NCI-H524 treated with DMSO at 0.1 percent for 48 hours (cell line): ENCODE measurements around the gene PDE4A.
A peak's percentile ranks its signal among the peaks of the same experiment; 100 is the strongest.
"Not testable (repeated sequence)": the region's sequence is repeated elsewhere in the genome, so short reads cannot be mapped to it uniquely, and the experiment has no call there.

Source experiments
- DNase-seq: peaks from one replicate; lab custom pipeline; 2025; lab: John Stamatoyannopoulos, UW

The PDE4A gene

DNA sequence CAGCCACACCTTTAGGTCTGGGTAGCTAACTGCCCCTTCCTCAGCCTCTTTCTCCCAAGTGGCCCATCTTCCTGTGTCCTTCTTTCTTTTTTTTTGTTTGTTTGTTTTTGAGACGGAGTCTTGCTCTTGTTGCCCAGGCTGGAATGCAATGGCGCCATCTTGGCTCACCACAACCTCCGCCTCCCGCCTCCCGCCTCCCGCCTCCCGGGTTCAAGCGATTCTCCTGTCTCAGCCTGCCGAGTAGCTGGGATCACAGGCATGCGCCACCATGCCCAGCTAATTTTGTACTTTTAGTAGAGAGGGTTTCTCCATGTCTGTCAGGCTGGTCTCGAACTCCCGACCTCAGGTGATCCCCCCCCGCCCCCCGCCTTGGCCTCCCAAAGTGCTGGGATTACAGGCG lies 41.7 kb downstream of the PDE4A start:
- DNase-seq: not testable (repeated sequence)

GRCh38 chr19:10462557-10462956 lies 42.2 kb downstream of the PDE4A start:
- DNase-seq: no peak

- DNase-seq: no peak
Measured at GRCh38 chr19:10464456-10464855, 44.1 kb downstream of the PDE4A start.

DNA sequence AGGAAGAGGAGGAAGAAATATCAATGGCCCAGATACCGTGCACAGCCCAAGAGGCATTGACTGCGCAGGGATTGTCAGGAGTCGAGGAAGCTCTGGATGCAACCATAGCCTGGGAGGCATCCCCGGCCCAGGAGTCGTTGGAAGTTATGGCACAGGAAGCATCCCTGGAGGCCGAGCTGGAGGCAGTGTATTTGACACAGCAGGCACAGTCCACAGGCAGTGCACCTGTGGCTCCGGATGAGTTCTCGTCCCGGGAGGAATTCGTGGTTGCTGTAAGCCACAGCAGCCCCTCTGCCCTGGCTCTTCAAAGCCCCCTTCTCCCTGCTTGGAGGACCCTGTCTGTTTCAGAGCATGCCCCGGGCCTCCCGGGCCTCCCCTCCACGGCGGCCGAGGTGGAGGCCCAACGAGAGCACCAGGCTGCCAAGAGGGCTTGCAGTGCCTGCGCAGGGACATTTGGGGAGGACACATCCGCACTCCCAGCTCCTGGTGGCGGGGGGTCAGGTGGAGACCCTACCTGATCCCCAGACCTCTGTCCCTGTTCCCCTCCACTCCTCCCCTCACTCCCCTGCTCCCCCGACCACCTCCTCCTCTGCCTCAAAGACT lies 46.9 kb downstream of the PDE4A start:
- DNase-seq: no peak

DNA sequence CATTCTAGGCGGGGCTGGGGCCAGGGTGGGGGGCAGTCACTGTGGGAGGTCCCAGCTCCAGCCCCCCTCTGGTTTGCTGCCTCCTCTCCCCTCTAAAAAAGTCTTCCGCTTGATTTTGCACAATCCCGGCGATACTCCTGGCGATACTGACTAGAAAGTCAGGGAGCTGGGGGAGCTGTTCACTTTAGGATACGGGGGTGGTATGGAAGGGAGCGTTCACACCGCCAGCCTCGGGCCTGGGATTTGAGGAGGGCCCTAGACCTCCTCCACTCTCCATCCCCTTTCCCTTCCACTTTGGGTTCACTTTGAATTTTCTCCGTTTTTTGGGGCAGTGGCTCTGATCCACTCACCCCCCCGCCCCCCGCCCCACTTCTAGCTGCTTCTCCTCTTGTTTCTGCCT lies 47.8 kb downstream of the PDE4A start:
- DNase-seq: no peak

DNA sequence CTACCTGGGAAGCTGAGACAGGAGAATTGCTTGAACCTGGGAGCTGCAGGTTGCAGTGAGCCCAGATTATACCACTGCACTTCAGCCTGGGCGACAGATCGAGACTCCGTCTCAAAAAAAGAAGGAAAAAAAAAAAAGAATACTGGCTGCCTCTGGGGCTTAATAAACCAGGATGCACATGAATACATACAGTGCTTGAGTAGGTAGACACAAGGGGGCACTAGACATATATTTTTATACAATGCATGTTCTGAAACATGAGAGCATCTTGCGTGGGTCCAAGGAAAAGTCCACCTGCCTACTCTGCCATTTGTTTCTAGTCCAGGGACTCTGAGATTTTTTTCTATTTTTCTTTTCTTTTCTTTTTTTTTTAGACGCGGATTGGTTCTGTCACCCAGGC lies 51.6 kb downstream of the PDE4A start:
- peak; percentile 22 for DNase-seq

- no peak for DNase-seq
Measured at GRCh38 chr19:10473192-10473591, 52.9 kb downstream of the PDE4A start.

DNA sequence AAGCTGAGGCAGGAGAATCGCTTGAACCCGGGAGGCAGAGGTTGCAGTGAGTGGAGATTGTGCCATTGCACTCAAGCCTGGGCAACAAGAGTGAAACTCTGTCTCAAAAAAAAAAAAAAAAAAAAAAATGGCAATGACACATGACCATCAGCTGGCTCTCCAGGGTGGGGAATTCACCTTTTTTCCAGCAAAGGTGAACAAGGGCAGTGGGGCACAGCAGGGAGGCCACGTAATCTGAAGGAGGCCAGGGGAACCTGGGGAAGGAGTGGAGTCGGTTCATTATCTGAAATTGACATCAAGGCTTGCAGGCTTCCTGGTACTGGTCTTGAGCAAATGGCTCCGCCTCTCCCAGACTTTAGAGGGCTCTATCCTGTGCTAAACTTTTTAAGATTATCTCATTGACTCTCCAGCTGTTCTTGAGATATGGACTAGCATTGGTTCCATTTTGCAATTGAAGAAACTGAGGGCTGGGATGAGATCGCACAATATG lies 54.7 kb downstream of the PDE4A start:
- no peak for DNase-seq

DNA sequence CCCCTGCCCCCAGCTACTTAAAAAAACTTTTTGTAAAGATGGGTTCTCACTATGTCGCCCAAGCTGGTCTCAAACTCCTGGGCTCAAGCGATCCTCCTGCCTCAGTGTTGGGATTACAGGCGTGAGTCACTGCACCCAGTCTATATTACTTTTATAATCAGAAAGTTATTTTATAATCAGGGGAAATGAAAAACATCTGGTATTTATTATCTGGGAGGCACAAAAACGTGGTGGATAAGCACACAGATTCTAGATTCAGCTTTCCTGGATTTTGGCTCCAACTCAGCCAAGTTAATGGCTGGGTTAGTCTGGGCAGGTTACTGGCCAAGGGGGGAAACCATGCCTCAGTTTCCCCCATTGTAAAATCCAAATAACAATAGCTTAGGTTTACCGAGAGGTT lies 58.1 kb downstream of the PDE4A start:
- no peak for DNase-seq

- DNase-seq: peak; percentile 88
Measured at GRCh38 chr19:10478903-10479384, 58.6 kb downstream of the PDE4A start.

DNA sequence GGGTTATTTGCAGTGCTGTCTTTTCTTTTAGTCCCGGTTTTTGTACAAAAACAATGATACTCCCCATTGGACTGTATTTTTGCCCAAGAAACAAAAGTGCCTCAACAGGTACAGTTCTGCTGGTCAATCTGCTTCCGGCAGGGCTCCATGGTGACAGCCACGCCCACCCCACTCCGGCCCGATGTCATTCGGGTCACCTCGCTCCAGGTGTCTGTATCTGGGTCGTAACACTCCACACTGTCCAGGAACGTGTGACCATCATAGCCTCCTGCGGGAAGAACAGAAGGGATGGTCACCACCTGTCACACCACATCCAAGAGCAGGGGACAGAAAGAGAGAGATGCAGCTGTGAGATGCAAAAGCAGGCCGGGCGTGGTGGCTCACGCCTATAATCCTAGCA lies 66.2 kb downstream of the PDE4A start:
- no peak for DNase-seq

- no peak for DNase-seq
Measured at GRCh38 chr19:10491472-10492047, 71.2 kb downstream of the PDE4A start.

DNA sequence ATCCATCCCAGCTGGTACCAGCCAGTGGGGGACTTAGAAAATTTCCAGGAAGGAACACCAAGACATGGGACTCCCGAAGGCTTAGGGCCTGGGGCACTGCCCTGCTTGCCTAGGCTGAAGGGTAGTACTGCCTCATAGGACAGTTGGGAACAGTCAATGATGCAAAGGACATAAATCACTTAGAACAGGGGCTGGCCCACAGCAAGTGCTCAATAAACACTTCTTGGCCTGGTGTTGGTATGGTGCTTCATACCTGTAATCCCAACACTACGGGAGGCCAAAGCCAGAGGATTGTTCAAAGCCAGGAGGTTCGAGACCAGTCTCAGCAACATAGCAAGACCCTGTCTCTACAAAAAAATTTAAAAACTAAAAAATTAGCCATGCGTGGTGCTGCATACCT lies 77.0 kb downstream of the PDE4A start:
- DNase-seq: no peak

GRCh38 chr19:10499550-10500246 lies 79.4 kb downstream of the PDE4A start:
- no peak for DNase-seq

GRCh38 chr19:10500247-10500592 lies 79.9 kb downstream of the PDE4A start:
- no peak for DNase-seq

DNA sequence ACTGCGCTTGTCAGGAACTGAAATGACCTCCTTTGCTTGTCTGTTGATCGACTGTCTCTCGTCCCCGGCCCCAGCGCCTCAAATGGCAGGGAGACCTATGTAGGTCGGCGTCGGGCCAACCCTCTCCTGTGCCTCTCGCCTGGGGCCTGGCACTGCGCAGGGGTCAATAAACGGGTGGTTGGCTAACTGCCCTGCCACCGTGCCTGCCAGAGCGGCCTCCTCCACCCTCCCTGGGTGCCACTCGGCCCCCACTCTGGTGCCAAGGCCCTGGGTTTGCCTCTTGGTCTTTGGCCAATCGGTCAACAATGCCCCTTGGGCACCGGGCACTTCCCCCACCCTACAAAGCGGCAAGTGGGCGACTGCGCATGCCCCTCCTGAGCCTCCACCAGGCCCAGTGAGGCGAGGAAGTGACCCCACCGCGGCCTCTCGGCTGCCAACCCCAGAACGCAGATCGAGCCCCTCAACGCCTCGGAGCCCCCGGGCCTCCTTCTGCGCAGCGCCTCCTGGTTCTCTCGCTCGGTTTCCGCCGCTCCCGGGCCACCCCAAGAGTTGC lies 81.7 kb downstream of the PDE4A start:
- DNase-seq: no peak

DNA sequence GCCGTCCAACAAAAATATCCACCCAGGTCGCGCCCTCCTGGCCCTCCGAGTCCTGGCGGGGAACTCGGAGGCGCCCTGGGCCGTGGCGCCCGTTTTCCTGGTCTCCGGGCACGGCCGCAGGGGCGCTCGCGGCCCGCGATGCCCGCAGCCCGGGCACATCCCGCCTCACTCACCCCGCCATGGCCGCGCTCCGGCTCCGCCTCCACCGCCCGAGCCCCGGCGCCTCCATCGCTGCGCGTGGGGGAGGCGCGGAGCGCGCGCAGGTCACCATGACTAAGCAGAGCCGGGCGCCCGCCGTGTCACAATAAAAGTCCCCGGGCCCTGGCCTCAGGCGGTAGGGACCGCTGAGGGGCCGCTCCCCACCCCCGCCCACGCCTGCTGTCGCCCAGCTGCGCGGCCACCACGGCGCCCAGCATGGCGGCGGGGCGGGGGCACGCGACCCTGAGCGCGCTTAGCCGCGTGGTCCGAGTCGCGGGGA lies 82.2 kb downstream of the PDE4A start:
- DNase-seq: peak; percentile 67

- DNase-seq: no peak
Measured at GRCh38 chr19:10503002-10503789, 82.9 kb downstream of the PDE4A start, which contains the start of gene KEAP1. TSS of gene KEAP1 (minus strand) at chr19:10503356. CDS start at chr19:10500033, 3,323 bp downstream.

DNA sequence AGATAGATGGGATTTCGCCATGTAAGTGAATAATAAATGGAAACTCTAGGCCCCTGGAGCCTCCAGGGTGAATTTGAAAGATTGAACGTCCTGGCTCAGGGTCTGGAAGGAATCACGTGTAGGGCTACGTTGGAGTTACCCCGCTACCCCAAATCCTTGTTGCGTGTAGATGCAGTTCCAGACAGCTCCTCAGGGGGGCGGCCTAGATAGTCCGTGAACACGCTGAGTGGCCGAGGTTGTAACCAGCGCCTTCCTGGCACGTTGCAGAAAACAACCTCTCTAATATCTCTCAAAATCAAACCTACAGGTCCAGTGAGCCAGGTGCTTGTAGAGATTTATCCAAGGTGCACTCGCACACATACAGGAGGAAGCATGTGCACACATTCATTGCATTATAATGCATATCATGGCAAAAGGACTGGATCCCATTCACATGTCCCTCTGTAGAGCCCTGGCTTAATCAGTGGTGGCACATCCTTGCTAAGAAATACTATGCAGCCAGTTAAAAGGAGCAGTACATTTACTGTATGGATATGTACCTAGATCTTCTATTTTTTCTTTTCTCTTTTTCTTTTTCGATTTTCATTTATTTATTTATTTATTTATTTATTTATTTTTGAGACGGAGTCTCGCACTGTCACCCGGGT lies 85.4 kb downstream of the PDE4A start:
- DNase-seq: no peak

DNA sequence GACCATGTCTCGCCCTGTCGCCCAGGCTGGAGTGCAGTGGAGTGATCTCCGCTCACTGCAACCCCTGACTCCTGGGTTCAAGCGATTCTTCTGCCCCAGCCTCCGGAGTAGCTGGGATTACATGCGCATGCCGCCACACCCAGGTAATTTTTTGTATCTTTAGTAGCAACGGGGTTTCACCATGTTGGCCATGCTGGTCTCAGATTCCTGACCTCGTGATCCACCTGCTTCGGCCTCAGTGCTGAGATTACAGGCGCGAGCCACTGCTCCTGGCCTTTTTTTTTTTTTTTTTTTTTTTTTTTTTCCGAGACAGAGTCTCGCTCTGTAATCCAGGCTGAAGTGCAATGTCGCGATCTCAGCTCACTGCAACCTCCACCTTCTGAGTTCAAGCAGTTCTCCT lies 87.7 kb downstream of the PDE4A start:
- DNase-seq: no peak

- no peak for DNase-seq
Measured at GRCh38 chr19:10508707-10509106, 88.4 kb downstream of the PDE4A start.
